ENCODE data around the gene AFF3.

Gene AFF3

DNA sequence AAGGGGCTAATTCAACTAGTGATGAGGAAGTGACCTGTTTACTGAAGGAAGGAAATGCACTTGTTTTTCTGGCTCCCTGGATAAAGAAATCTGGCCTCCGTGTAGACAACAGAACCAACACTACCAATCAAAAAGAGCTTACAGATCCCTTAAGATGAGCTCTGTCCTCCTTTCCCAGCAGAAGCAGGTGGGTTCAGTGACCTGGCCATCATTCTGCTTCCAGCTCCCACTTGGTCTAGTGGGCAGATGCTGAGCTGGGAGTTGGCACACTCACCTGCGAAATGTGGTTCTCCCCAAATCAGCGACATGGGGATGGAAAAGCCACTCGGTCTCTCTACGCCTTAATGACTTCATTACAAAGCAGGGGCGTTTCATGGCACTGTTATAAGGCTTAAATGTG is 132.6 kb downstream of the AFF3 start:
- Histone ChIP-seq H3K9me3 (no peaks in the 10 kb centered on the region), H3K36me3 (no peaks in the 10 kb centered on the region), H3K4me1 (ENCODE audit: control insufficient read depth in 1 of 2, insufficient read depth in 1 of 2, low read depth in 1 of 2, low read length in 1 of 2) (peaks cover 7 to 10% of the 10 kb centered on the region in 2 experiments), H3K27me3 (no peaks in the 10 kb centered on the region), H3K27ac (peak overlapping the region; percentile 26), H3K4me3 (ENCODE audit: low read depth in 1 of 2, low read length in 1 of 2) (no peak overlapping the region)
- TF ChIP-seq, protein P1, sequence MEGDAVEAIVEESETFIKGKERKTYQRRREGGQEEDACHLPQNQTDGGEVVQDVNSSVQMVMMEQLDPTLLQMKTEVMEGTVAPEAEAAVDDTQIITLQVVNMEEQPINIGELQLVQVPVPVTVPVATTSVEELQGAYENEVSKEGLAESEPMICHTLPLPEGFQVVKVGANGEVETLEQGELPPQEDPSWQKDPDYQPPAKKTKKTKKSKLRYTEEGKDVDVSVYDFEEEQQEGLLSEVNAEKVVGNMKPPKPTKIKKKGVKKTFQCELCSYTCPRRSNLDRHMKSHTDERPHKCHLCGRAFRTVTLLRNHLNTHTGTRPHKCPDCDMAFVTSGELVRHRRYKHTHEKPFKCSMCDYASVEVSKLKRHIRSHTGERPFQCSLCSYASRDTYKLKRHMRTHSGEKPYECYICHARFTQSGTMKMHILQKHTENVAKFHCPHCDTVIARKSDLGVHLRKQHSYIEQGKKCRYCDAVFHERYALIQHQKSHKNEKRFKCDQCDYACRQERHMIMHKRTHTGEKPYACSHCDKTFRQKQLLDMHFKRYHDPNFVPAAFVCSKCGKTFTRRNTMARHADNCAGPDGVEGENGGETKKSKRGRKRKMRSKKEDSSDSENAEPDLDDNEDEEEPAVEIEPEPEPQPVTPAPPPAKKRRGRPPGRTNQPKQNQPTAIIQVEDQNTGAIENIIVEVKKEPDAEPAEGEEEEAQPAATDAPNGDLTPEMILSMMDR (IDR thresholded peaks at IDR 0.05), result no peak

DNA sequence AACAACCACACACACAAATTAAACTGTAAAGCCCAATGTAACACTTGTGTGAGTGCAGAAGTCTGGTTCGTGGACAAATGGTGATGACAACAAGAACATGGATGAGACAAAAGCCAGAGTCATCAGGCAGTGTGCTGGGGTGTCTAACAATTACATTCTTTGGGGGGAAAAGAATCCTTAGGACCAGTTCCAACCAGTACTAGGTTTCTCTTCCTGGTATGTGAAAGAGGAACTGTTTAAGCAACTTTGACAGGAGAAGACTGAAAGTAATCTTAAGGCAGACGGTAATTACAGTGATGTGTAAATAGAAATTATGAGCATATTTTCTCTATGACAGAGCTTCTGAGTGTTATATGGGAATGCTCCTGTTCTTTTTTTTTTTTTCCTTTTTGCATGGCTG is 133.4 kb downstream of the AFF3 start:
- no peaks in the 10 kb centered on the region for H3K36me3 ChIP-seq
- peaks cover 7 to 10% of the 10 kb centered on the region in 2 experiments for H3K4me1 ChIP-seq (ENCODE audit: control insufficient read depth in 1 of 2, insufficient read depth in 1 of 2, low read depth in 1 of 2, low read length in 1 of 2)
- no peaks in the 10 kb centered on the region for H3K9me3 ChIP-seq
- TF ChIP-seq, protein P1 (IDR thresholded peaks at IDR 0.05), result no peak
- H3K4me3 ChIP-seq (ENCODE audit: low read depth in 1 of 2, low read length in 1 of 2), result no peak overlapping the region
- H3K27ac ChIP-seq, result peak overlapping the region; percentile 26
- no peaks in the 10 kb centered on the region for H3K27me3 ChIP-seq

GRCh38 chr2:100006516-100006915 is 135.9 kb downstream of the AFF3 start:
- peaks cover 7 to 10% of the 10 kb centered on the region in 2 experiments for H3K4me1 ChIP-seq (ENCODE audit: control insufficient read depth in 1 of 2, insufficient read depth in 1 of 2, low read depth in 1 of 2, low read length in 1 of 2)
- TF ChIP-seq, protein P1 (IDR thresholded peaks at IDR 0.05), result no peak
- no peaks in the 10 kb centered on the region for H3K9me3 ChIP-seq
- H3K27me3 ChIP-seq, result no peaks in the 10 kb centered on the region
- H3K27ac ChIP-seq, result no peak overlapping the region
- no peak overlapping the region for H3K4me3 ChIP-seq (ENCODE audit: low read depth in 1 of 2, low read length in 1 of 2)
- H3K36me3 ChIP-seq, result no peaks in the 10 kb centered on the region

DNA sequence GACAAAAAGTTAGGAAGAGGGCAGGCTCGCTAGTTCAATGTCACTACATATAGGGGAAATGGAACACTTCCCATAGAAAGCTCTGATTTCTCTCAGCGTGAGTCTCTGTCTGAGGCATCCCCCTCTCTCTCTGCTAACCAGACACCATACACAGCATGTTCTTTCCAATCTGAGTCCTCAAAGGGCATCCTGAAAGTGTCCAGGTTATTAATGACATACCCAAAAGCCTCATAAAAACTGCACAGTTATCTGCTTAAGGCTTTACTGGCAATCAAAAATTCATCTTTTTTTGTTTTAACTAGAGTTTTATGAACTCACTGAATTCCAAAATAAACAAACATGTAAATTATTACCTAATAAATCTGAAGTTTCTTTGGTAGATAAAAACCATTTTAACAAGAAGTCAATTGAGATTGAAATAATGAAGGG is 137.4 kb downstream of the AFF3 start:
- Histone ChIP-seq H3K9me3 (no peaks in the 10 kb centered on the region), H3K4me1 (ENCODE audit: control insufficient read depth in 1 of 2, insufficient read depth in 1 of 2, low read depth in 1 of 2, low read length in 1 of 2) (peaks cover 7 to 8% of the 10 kb centered on the region in 2 experiments), H3K27ac (no peak overlapping the region), H3K36me3 (no peaks in the 10 kb centered on the region), H3K4me3 (ENCODE audit: low read depth in 1 of 2, low read length in 1 of 2) (no peak overlapping the region), H3K27me3 (no peaks in the 10 kb centered on the region)
- TF ChIP-seq, protein P1 (IDR thresholded peaks at IDR 0.05), result no peak

DNA sequence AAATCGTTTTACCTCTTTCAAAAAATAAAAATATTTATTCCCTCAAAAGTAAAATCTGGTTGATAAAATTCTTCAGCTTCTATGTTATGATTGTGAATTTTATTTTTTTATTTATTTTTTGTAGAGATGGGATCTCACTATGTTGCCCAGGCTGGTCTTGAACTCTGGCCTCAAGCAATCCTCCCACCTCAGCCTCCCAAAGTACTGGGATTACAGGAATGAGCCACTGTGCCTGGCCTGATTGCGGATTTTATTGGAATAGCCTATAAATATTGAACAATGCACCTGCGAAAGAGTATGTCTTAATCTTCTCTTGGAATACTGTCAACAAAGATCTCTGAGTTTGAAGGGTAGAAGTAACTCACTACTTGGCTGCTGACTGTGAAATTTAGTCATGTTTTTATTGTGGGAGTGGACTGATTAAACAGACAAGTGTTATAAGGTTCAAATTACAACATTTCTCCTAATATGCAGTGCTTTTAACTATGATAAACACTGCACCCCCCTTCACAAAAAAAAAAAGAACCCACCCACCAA is 138.0 kb downstream of the AFF3 start:
- Histone ChIP-seq H3K9me3 (no peaks in the 10 kb centered on the region), H3K36me3 (no peaks in the 10 kb centered on the region), H3K27me3 (no peaks in the 10 kb centered on the region), H3K27ac (no peak overlapping the region), H3K4me1 (ENCODE audit: control insufficient read depth in 1 of 2, insufficient read depth in 1 of 2, low read depth in 1 of 2, low read length in 1 of 2) (peaks cover 2 to 6% of the 10 kb centered on the region in 2 experiments), H3K4me3 (ENCODE audit: low read depth in 1 of 2, low read length in 1 of 2) (no peak overlapping the region)
- TF ChIP-seq, protein P1 (IDR thresholded peaks at IDR 0.05), result no peak
